Tibial nerve (tissue), 3 donors: Measurements from ENCODE around the gene MSGN1.

Experiments
- POLR2A ChIP-seq, 2 donors: fragments of 450-650 bp; IDR thresholded peaks; one replicate each; pipeline ENCODE4 v1.6.1; 2017; ENCODE audit warnings: antibody characterized with exemption in 2 of 2, mild to moderate bottlenecking in 2 of 2, moderate library complexity in 2 of 2
- TF ChIP-seq, protein P1 (sequence below), 5 experiments: fragments of 200-600 bp in 3 of 5; fragments of 450-650 bp in 2 of 5; sonication (generic) in 3 of 5; IDR thresholded peaks; one replicate each; pipeline ENCODE4 v1.5.1; 2016 to 2019; ENCODE audit warnings: antibody characterized with exemption in 5 of 5, mild to moderate bottlenecking in 3 of 5, moderate library complexity in 2 of 5

DNA sequence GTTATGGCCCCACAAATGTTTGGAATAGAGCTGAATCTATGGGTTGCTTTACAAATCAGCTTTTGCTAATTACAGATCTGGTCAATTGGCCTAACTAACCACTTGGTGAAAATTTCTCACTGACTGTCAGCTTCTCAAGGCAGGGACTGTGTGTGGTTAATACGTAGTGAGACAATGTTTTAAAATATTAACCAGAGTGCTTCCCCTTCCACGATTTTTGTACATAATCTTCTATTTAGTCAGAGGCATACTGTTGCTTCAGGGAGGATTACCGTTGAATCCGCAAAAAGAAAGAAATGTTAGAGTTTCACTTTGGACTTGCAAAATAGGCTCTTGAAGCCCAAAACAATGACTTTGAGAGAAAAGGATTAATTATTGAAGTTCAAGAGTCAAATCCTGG lies 47.3 kb downstream of the MSGN1 start:
- TF ChIP-seq, protein P1, sequence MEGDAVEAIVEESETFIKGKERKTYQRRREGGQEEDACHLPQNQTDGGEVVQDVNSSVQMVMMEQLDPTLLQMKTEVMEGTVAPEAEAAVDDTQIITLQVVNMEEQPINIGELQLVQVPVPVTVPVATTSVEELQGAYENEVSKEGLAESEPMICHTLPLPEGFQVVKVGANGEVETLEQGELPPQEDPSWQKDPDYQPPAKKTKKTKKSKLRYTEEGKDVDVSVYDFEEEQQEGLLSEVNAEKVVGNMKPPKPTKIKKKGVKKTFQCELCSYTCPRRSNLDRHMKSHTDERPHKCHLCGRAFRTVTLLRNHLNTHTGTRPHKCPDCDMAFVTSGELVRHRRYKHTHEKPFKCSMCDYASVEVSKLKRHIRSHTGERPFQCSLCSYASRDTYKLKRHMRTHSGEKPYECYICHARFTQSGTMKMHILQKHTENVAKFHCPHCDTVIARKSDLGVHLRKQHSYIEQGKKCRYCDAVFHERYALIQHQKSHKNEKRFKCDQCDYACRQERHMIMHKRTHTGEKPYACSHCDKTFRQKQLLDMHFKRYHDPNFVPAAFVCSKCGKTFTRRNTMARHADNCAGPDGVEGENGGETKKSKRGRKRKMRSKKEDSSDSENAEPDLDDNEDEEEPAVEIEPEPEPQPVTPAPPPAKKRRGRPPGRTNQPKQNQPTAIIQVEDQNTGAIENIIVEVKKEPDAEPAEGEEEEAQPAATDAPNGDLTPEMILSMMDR (IDR thresholded peaks at IDR 0.05) = no peak
- TF ChIP-seq POLR2A (IDR thresholded peaks at IDR 0.05) = no peak
